HCT116 (cell line): ENCODE measurements around the gene PROB1. TPM values are rescaled to one million over a fixed set of nuclear protein-coding genes. Genes with fewer than 3 reads are reported as not detected.

Experiments used
- ATAC-seq: fragments of 200-7000 bp; cut with Tn5 transposase; 2 replicates; pipeline ENCODE4 v1.9.1; 2020; ENCODE audit warnings: mild to moderate bottlenecking, moderate library complexity
- BruUV-seq: library from RNA; stranded (reverse); fragments of 400-500 nt; replicated peaks from 2 replicates; lab custom pipeline; 2021; lab: Mats Ljungman, UMichigan
- CTCF ChIA-PET: fragments of 300-600 bp; sonication (Branson Sonifier 250); formaldehyde crosslinking; loops from one replicate; lab custom pipeline; 2021; ENCODE audit warnings: antibody characterized with exemption; lab: Charles Lee
- POLR2A ChIA-PET: fragments of 300-600, 350-600 bp; sonication (Branson Sonifier 250); formaldehyde crosslinking; loops from one replicate; lab custom pipeline; 2021; ENCODE audit warnings: antibody characterized with exemption; lab: Charles Lee
- RAD21 ChIA-PET, 2 experiments: fragments of 300-600 bp; sonication (Branson Sonifier 250); formaldehyde crosslinking; loops; one replicate each; lab custom pipeline; 2023; ENCODE audit warnings: low total read pairs in 2 of 2; ENCODE audit not compliant: uncharacterized antibody in 2 of 2, unreplicated experiment in 2 of 2, low non-redundant PET in 1 of 2; lab: Charles Lee
- DNase-seq: peaks from one replicate; pipeline ENCODE4 v3.0.0-alpha.2; 2010; ENCODE audit warnings: low read depth, low spot score
- H2AFZ ChIP-seq: fragments of 200-600 bp; shearing (Covaris generic), sonication (generic); 2 replicates; pipeline ENCODE4 v1.6.1; 2017; ENCODE audit warnings: low read depth, mixed run types, mixed read lengths, antibody characterized with exemption, low read length; ENCODE audit not compliant: poor library complexity, severe bottlenecking
- H3K27ac ChIP-seq: 2 replicates; pipeline ENCODE4 v1.5.1; 2012; ENCODE audit warnings: low read depth, low read length
- H3K27me3 ChIP-seq: fragments of 200-600 bp; sonication (generic); 2 replicates; pipeline ENCODE4 v1.6.1; 2016; ENCODE audit warnings: mixed run types, low read length, mixed read lengths; ENCODE audit not compliant: insufficient read depth
- H3K36me3 ChIP-seq, 2 experiments: fragments of 200-500 bp in 1 of 2; fragments of 200-600 bp in 1 of 2; sonication (Bioruptor generic) in 1 of 2; sonication (generic) in 1 of 2; 2 replicates each; pipeline versions ENCODE4 v1.5.1 to v1.6.1; 2014 to 2016; ENCODE audit warnings: low read length in 2 of 2, inconsistent platforms in 1 of 2, mixed read lengths in 1 of 2, mixed run types in 1 of 2; ENCODE audit not compliant: insufficient read depth in 2 of 2, control insufficient read depth in 1 of 2
- H3K4me1 ChIP-seq, 2 experiments: fragments of 200-600 bp in 1 of 2; sonication (generic) in 1 of 2; 2 replicates each; pipeline versions ENCODE4 v1.5.1 to v1.6.1; 2012 to 2017; ENCODE audit warnings: low read length in 2 of 2, inconsistent platforms in 1 of 2, mild to moderate bottlenecking in 1 of 2, mixed read lengths in 1 of 2, mixed run types in 1 of 2, moderate library complexity in 1 of 2; ENCODE audit not compliant: insufficient read depth in 2 of 2, control insufficient read depth in 1 of 2
- H3K4me2 ChIP-seq: fragments of 200-600 bp; sonication (generic); 2 replicates; pipeline ENCODE4 v1.6.1; 2017; ENCODE audit warnings: mixed run types, low read length, mixed read lengths
- H3K4me3 ChIP-seq, 2 experiments: fragments of 200-600 bp in 1 of 2; sonication (generic) in 1 of 2; replicated peaks in 1 of 2; 2 replicates each; pipeline ENCODE4 v1.5.1; 2011 to 2016; ENCODE audit warnings: low read length in 2 of 2, control low read depth in 1 of 2, low read depth in 1 of 2, mild to moderate bottlenecking in 1 of 2, mixed read lengths in 1 of 2, mixed run types in 1 of 2
- H3K79me2 ChIP-seq: fragments of 200-600 bp; sonication (generic); 2 replicates; pipeline ENCODE4 v1.6.1; 2017; ENCODE audit warnings: mild to moderate bottlenecking, mixed run types, low read length, moderate library complexity, mixed read lengths; ENCODE audit not compliant: insufficient read depth
- H3K9ac ChIP-seq: fragments of 200-600 bp; sonication (generic); 2 replicates; pipeline ENCODE4 v1.6.1; 2016; ENCODE audit warnings: low read length, mixed read lengths
- H3K9me2 ChIP-seq: fragments of 200-600 bp; sonication (generic), shearing (Covaris generic); 2 replicates; pipeline ENCODE4 v1.6.1; 2017; ENCODE audit warnings: mixed run types, mild to moderate bottlenecking, moderate library complexity; ENCODE audit not compliant: insufficient read depth
- H3K9me3 ChIP-seq, 2 experiments: fragments of 200-500 bp in 1 of 2; fragments of 200-600 bp in 1 of 2; sonication (Bioruptor generic) in 1 of 2; sonication (generic) in 1 of 2; 2 replicates each; pipeline ENCODE4 v1.6.1; 2014 to 2017; ENCODE audit warnings: low read length in 2 of 2, mixed read lengths in 2 of 2, inconsistent platforms in 1 of 2, low read depth in 1 of 2, mild to moderate bottlenecking in 1 of 2, mixed run types in 1 of 2, moderate library complexity in 1 of 2; ENCODE audit not compliant: control insufficient read depth in 1 of 2, insufficient read depth in 1 of 2
- H4K20me1 ChIP-seq: fragments of 200-600 bp; sonication (generic), shearing (Covaris generic); 2 replicates; pipeline ENCODE4 v1.6.1; 2017; ENCODE audit warnings: mixed run types, mild to moderate bottlenecking, moderate library complexity; ENCODE audit not compliant: insufficient read depth
- ATF3 ChIP-seq: IDR thresholded peaks from 2 replicates; pipeline ENCODE4 v1.6.1; 2012
- ELF1 ChIP-seq: IDR thresholded peaks from 2 replicates; pipeline ENCODE4 v1.6.1; 2012; ENCODE audit warnings: low read depth, borderline replicate concordance
- EZH2 ChIP-seq: fragments of 200-600 bp; sonication (generic); IDR thresholded peaks from 2 replicates; pipeline ENCODE4 v1.6.1; 2017; ENCODE audit warnings: antibody characterized with exemption, mixed run types
- EZH2phosphoT487 ChIP-seq: fragments of 200-600 bp; IDR thresholded peaks from 2 replicates; pipeline ENCODE4 v1.6.1; 2018; ENCODE audit warnings: antibody characterized with exemption, borderline replicate concordance
- FOSL1 ChIP-seq: IDR thresholded peaks from 2 replicates; pipeline ENCODE4 v1.6.1; 2012; ENCODE audit warnings: low read depth
- JUND ChIP-seq: IDR thresholded peaks from 2 replicates; pipeline ENCODE4 v1.6.1; 2012
- POLR2AphosphoS5 ChIP-seq: IDR thresholded peaks from 2 replicates; pipeline ENCODE4 v1.6.1; 2011; ENCODE audit warnings: mild to moderate bottlenecking, low read depth, low read length, moderate library complexity
- REST ChIP-seq: IDR thresholded peaks from 2 replicates; pipeline ENCODE4 v1.6.1; 2012; ENCODE audit warnings: low read depth
- SP1 ChIP-seq: IDR thresholded peaks from 2 replicates; pipeline ENCODE4 v1.6.1; 2012; ENCODE audit warnings: low read depth
- TCF7L2 ChIP-seq: IDR thresholded peaks from 2 replicates; pipeline ENCODE4 v1.7.0; 2011; ENCODE audit warnings: borderline replicate concordance, inconsistent platforms; ENCODE audit not compliant: insufficient read depth, insufficient read length; ENCODE audit errors: extremely low read depth
- ZBTB33 ChIP-seq: IDR thresholded peaks from 2 replicates; pipeline ENCODE4 v1.6.1; 2011; ENCODE audit warnings: mild to moderate bottlenecking, low read length, moderate library complexity; ENCODE audit not compliant: insufficient replicate concordance; ENCODE audit errors: extremely low read depth
- ZNF274 ChIP-seq: fragments of 200-500 bp; sonication (Bioruptor generic); IDR thresholded peaks from 2 replicates; pipeline ENCODE4 v1.6.1; 2014; ENCODE audit warnings: mild to moderate bottlenecking, low read depth, low read length, inconsistent platforms
- intact Hi-C: fragments of 100-400 bp; cut with micrococcal nuclease; formaldehyde crosslinking; loops from 2 replicates; pipeline ENCODE4 v1.10.0; 2022
- total RNA-seq: library from RNA; stranded (reverse); gene quantifications from one replicate; pipeline ENCODE4 v1.2.1, GENCODE V29; 2021; ENCODE audit not compliant: unreplicated experiment

PROB1 gene
- total RNA-seq, 1 experiment from 2014 or later = 1.7 TPM

- peaks cover 4% of the 10 kb centered on the region; the same call in 1 of the 2 replicates for H4K20me1 ChIP-seq
- BruUV-seq = no TSS peak
- peaks cover 2 to 4% of the 10 kb centered on the region in 2 experiments; a peak in 3 of 4 replicates for H3K36me3 ChIP-seq
These were observed 40.7 kb downstream of the PROB1 start for GRCh38 chr5:139354186-139354585.

More at GRCh38 chr5:139354186-139354585, 40.7 kb downstream of the PROB1 start:
- 0 out of 4 replicates have a peak, but pooled peaks cover 0 to 3% of the 10 kb centered on the region in 2 experiments for H3K4me1 ChIP-seq
- H3K4me3 ChIP-seq = no peak overlapping the region
- no peak for DNase-seq
- peaks cover 100% of the 10 kb centered on the region for H3K79me2 ChIP-seq
- H3K27ac ChIP-seq = no peak overlapping the region
- no peaks in the 10 kb centered on the region for H3K9me3 ChIP-seq
- no peaks in the 10 kb centered on the region for H3K27me3 ChIP-seq
- H3K9me2 ChIP-seq = no peaks in the 10 kb centered on the region
- CTCF ChIA-PET = no interaction called here
- POLR2A ChIA-PET = interaction anchor here (1.1 to 1.4 kb wide), 2 partner anchors 12 to 61 kb away, joined by 3 read pairs; partner anchors contain the start of gene MATR3
- ATAC-seq = no peak
- intact Hi-C loops = no loop called here
- no peak overlapping the region for H2AFZ ChIP-seq
- no peak overlapping the region for H3K4me2 ChIP-seq
- TF ChIP-seq ZNF274 (no peak), EZH2 (no peak), FOSL1 (no peak), SP1 (no peak), POLR2AphosphoS5 (no peak), ZBTB33 (no peak), REST (no peak), ATF3 (no peak), ELF1 (no peak), TCF7L2 (no peak), EZH2phosphoT487 (no peak), JUND (no peak)
- TF ChIP-seq, all 23 proteins: peak for 0
- no peak overlapping the region for H3K9ac ChIP-seq
- RAD21 ChIA-PET = no interaction called here
